Body of pancreas (tissue), 4 donors: ENCODE results near the gene CHADL.

Experiments used
- CTCF ChIP-seq, 7 experiments: fragments of 450-650 bp in 4 of 7; fragments of 200-600 bp in 3 of 7; sonication (generic) in 3 of 7; IDR thresholded peaks; one replicate each; pipeline ENCODE4 v1.5.1; 2016 to 2019; ENCODE audit warnings: antibody characterized with exemption in 7 of 7
- POLR2A ChIP-seq, 3 donors: fragments of 450-650 bp; IDR thresholded peaks; one replicate each; pipeline ENCODE4 v1.6.1; 2016; ENCODE audit warnings: antibody characterized with exemption in 3 of 3, mild to moderate bottlenecking in 2 of 3

- TF ChIP-seq POLR2A (IDR thresholded peaks at IDR 0.05) (no peak), CTCF (IDR thresholded peaks at IDR 0.05) (no peak)
Measured at GRCh38 chr22:41280854-41281253, 40.1 kb upstream of the CHADL start.
